Non-pigmented ciliary epithelial cell (primary cell): Measurements from ENCODE around the gene SLC25A25.
"Not testable (repeated sequence)": the region's sequence is repeated elsewhere in the genome, so short reads cannot be mapped to it uniquely, and the experiment has no call there.

Source experiments
- DNase-seq: peaks from one replicate; pipeline ENCODE4 v3.0.0-alpha.2; 2010; ENCODE audit warnings: low read depth

The SLC25A25 gene

DNA sequence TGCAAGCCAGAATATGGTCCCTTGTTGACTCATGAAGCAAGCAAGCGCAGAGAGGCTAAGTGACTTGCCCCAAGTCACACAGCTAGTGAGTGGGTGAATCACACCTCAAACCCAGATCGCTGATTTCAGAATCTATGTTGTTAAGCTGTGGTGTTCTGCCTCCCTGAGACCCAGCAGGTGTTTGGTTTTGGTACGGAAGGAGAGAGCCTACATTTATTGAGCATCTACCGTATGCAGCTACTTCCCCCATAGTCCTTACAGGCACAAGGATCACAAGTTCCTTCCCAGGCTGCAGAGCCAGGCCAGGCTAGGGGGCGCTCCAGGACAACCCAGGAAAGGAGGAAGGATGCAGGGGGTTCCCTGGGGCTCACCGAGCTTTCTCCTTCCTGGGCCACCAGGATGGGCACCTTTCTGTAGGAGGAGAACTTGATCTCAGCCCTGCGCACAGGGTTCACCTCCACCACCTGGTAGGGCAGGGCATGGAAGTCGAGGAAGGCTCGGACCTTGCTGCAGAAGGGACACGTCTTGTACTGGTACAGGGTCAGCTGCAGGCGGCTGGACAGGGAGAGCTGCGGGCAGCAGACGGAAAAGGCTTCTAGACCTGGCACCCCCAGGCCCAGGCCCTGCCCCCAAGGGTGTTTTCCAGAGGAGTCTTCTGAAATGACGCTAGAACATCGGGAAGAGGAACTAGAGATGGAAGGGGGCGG lies 57.0 kb downstream of the SLC25A25 start:
- peak; percentile 17 for DNase-seq

DNA sequence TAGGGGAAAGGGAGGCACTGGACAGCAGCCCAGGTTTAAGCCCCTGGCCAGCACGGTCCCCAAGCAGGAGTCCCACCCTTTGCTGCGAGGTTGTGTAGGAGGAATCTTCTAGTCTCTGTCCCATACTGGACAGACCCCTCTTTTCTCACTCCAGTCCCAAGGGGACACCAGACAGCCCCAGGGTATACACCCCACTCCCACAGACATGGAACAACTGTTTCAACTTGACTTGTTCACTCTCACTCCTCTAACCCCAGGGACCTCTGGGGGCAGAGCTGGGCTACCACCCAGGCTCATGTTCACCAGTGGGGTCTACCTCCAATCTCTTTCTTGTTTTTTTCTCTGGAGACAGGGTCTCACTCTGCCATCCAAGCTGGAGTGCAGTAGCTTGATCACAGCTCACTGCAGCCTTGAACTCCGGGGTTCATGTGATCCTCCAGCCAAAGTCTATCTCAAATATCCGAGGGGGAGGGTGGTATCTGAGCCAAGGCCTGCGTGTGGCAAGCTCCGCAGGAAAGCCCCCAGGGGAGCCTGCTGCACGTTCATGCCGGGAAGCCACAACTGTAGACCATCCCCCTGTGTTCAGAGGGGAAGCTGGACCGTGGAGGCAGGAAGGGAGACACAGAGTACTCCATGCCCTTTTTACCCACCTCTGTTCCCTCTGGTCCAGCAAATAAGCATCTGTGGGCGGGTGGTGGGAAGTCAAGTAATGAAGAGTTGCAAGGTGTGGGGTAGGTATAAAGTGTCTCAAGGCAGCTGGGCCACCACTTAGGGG lies 57.7 kb downstream of the SLC25A25 start:
- no peak for DNase-seq

GRCh38 chr9:128127568-128127989 lies 59.5 kb downstream of the SLC25A25 start, which contains the start of gene PTGES2:
TSS of gene PTGES2 (minus strand) at chr9:128127729. CDS start at chr9:128127717, 12 bp downstream.
- DNase-seq: peak; percentile 14

GRCh38 chr9:128127990-128128835 lies 60.2 kb downstream of the SLC25A25 start:
- DNase-seq: peak; percentile 54

GRCh38 chr9:128128836-128129590 lies 61.0 kb downstream of the SLC25A25 start:
- no peak for DNase-seq

GRCh38 chr9:128129976-128130590 lies 62.1 kb downstream of the SLC25A25 start:
- not testable (repeated sequence) for DNase-seq

- not testable (repeated sequence) for DNase-seq
These were observed 62.6 kb downstream of the SLC25A25 start for GRCh38 chr9:128130651-128131050.

DNA sequence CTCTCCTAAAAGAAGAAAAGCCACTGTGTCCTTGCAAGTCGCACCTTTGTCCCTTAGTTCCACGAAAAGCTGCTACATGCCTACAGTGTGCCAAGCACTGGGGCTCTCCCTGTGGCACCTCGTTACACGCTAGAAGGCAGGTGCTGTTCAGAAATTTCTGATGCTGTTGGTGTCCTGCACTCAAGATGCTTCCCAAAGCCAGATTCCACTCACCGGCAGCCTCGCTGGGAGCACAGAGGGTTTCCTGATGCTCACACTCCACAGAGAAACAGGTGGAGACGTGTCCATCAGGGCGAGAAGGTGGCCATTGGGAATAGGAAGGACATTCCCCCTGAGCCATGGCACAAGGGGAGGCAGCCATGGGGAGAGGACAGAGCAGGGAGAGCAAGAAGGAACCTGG lies 63.3 kb downstream of the SLC25A25 start:
- DNase-seq: not testable (repeated sequence)

DNA sequence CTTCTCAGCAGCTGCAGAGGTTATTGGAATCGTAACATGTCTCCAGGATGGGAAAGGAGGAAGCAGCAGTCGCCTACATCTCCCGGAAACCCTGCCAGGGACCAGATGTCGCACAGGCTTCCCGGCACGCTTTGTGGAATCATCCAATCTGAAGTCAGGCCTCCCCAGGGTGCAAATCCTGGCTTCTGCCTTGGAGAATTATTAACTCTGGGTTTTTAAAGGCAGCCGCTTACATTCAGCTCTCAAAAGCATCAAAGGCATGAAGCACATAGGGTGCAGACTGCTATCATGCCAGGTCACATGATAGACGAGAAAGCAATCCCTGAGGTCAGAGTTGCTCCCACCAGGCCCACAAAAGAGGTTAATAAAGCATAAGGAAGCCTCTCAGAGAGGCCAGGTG lies 64.1 kb downstream of the SLC25A25 start:
- DNase-seq: not testable (repeated sequence)

GRCh38 chr9:128135561-128135960 lies 67.5 kb downstream of the SLC25A25 start:
- DNase-seq: not testable (repeated sequence)

DNA sequence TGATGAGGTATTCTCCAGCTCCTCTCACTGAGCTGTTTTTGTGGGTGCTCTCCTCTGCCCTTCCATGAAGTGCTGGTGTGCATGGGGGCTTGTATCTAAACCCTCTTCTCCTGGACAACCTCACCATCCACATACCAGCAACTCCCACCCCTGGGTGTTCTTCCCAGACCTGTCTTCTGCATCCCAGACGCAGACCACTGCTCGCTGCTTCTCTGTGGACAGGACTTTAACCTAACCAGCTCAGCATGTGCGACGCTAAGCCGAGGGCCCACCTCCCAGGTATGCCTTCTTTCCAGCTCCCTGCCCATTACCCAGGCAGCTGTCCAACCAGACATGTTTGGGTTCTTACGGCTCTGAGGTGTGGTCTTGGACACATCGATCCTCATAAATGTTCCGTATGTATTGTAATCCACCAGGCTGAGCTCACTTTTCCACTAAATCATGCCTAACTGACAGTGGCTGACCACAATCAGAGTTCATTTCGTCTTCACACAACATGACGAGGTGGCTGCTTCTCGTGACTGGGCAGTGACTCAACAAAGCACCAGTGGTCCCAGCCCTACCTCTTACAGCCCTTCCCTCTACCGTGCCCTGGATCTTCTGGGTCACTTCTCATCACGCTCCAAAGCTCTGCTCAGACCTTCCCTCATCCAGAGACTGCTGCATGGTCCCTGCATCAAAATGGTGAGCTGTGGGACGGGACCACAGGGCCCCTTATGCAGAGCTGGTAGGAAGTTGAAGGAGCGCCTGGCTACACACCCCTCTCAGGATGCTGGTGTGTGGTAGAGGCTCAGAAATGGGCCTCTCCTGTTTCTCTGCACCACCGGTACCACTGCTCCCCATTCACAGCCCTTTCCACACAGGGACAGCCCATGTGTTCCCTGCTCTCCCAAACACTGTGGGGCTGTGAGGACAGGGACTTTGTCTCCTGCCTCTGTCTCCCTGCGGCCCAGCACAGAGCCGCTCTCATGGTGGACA lies 69.1 kb downstream of the SLC25A25 start:
- DNase-seq: no peak

DNA sequence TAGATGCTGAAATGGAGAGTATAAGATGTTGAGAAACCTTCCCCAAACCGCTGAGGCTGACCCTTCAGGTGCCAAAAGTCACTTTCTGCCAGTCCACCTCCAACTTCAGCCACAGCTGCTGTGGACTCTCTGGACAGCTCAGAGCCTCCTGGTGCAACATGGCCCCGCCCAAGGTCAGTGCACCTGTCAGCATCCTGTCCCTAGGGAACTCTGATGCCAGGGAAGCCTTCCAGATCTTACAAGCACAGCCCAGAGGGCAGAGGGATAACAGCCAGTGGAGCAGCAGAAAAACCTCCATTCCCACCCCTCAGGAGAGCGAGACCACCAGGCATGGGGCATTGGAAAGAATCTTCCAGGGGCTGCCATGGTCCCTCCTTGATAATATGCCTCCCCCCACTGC lies 70.0 kb downstream of the SLC25A25 start:
- DNase-seq: no peak

DNA sequence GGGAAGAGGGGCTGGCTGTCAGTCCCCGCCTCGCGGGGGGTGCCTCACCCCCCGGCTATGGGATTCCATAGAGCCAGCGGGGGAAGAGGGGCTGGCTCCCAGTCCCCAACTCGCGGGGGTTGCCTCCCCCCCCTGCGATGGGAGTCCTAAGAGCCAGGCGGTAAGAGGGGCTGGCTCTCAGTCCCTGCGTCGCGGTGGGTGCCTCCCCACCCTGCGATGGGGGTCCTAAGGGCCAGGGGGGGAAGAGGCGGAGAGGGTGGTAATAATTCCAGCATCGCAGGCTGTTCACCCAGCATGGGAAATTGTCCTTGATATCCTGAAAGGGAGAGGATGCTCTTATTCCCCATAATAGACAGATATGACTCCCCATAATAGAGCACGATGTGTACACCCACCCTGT lies 71.6 kb downstream of the SLC25A25 start:
- no peak for DNase-seq

GRCh38 chr9:128141604-128142003 lies 73.6 kb downstream of the SLC25A25 start:
- no peak for DNase-seq

DNA sequence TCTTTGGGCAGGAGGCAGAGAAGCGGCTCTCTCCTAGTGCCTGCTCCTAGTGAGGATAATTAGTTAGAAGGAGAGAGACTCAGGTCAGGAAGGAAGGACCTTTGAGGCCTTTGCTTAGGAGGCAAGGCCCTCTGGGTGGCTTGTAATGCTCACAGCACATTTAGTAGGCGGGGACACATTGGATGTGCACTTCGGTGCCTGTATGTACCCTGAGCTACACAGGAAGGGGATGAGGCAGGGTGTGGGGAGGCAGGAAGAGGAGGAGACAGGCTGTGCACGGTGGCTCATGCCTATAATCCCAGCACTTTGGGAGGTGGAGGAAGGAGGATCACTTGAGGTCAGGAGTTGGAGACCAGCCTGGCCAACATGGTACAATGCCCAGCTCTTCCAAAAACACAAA lies 74.0 kb downstream of the SLC25A25 start:
- no peak for DNase-seq

DNA sequence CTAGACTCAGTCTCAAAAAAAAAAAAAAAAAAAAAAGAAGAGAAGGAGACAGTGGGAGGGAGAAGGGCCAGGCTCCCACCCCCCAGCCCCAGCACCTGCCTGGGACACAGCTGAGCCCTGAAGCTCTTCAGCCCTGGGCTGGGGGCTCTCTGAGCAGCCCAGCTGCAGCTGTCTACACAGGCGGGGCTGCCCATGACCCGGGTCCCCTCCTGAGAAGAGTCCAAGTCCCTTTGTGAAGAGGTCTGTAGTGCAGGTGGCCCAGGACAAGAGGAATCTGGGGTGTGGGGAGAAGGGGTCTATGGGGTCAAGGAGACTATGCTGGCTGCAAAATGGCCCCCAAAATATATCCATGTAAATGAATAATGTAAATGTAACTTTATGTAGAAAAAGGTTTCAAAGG lies 74.6 kb downstream of the SLC25A25 start:
- DNase-seq: no peak

DNA sequence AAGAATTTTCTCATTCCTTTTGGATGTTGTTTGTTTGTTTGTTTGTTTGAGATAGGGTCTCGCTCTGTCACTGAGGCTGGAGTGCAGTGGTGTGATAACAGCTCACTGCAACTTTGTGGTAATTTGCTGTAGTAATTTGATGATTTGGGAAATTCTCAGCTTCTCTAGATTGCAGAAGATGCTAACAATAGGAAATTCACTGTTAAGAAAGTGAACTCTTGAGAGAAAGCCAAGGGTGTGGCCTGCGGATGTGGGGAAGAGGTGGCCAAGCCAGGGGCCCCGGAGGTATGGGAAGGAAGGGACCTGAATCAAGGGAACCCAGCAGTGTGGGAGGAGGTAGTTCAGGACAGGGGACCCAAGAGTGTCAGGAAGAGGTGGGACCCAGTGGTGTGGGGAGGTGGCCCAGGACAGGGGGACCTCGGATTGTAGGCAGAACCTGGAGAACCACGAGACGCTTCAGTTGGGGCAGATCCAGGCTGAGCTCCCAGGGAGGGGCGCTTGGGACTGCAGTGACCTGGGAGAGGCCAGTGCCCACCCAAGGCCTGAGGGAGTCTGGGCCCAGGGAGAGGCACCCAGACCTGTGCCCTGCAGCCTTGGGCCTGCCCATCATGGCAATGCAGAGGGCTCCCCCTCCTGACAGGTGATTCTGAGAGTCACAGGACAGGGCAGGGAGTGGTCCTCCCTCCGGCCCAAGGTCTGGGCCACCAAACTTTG lies 75.7 kb downstream of the SLC25A25 start:
- no peak for DNase-seq

- no peak for DNase-seq
These were observed 76.5 kb downstream of the SLC25A25 start for GRCh38 chr9:128144239-128145181.
